OCI-LY3 (cell line): ENCODE measurements around the gene ARL4D.
A peak's percentile ranks its signal among the peaks of the same experiment; 100 is the strongest.

Experiments used
- H2AFZ ChIP-seq: fragments of 200-600, 300-600 bp; shearing (Covaris generic); 2 replicates; pipeline ENCODE4 v1.6.0; 2014; ENCODE audit warnings: antibody characterized with exemption, low read depth, low read length
- H3K27ac ChIP-seq: fragments of 200-600, 300-600 bp; sonication (generic); 2 replicates; pipeline ENCODE4 v1.5.1; 2014; ENCODE audit warnings: mild to moderate bottlenecking, low read length, moderate library complexity, mixed read lengths
- H3K27me3 ChIP-seq: fragments of 200-600, 300-600 bp; sonication (generic); 2 replicates; pipeline ENCODE4 v1.6.1; 2014; ENCODE audit warnings: low read depth, low read length, mixed read lengths
- H3K36me3 ChIP-seq: fragments of 200-600, 300-600 bp; sonication (generic); replicated peaks from 2 replicates; pipeline ENCODE3; 2014; ENCODE audit warnings: low read depth, low read length, mixed read lengths
- H3K4me1 ChIP-seq: fragments of 300-600, 200-600 bp; sonication (generic); 2 replicates; pipeline ENCODE4 v1.6.1; 2014; ENCODE audit warnings: low read length, mixed read lengths
- H3K4me2 ChIP-seq: fragments of 200-600, 300-600 bp; sonication (generic); 2 replicates; pipeline ENCODE4 v1.6.1; 2014; ENCODE audit warnings: low read length, mixed read lengths
- H3K4me3 ChIP-seq: fragments of 300-600, 200-600 bp; sonication (generic); 2 replicates; pipeline ENCODE4 v1.5.1; 2014; ENCODE audit warnings: antibody characterized with exemption, mild to moderate bottlenecking, low read length, moderate library complexity
- H3K79me2 ChIP-seq: fragments of 300-600, 200-600 bp; shearing (Covaris generic); 2 replicates; pipeline ENCODE4 v1.6.1; 2014; ENCODE audit warnings: mild to moderate bottlenecking, low read length, mixed read lengths
- H3K9ac ChIP-seq: fragments of 300-600, 200-600 bp; shearing (Covaris generic); 2 replicates; pipeline ENCODE4 v1.6.0; 2014; ENCODE audit warnings: mild to moderate bottlenecking, low read length, moderate library complexity
- H3K9me3 ChIP-seq: fragments of 200-600, 300-600 bp; shearing (Covaris generic); 2 replicates; pipeline ENCODE4 v1.6.1; 2014; ENCODE audit warnings: low read length, mixed read lengths; ENCODE audit not compliant: insufficient read depth
- H4K20me1 ChIP-seq: fragments of 200-600, 300-600 bp; sonication (generic); 2 replicates; pipeline ENCODE4 v1.6.1; 2016; ENCODE audit warnings: low read length, mixed read lengths; ENCODE audit not compliant: insufficient read depth
- EZH2phosphoT487 ChIP-seq: fragments of 200-600 bp; shearing (Covaris generic); IDR thresholded peaks from 2 replicates; pipeline ENCODE4 v1.6.1; 2018; ENCODE audit warnings: antibody characterized with exemption, mixed run types, low read depth
- TF ChIP-seq, protein P1 (sequence below): fragments of 200-600, 300-600 bp; sonication (generic); IDR thresholded peaks from 2 replicates; pipeline ENCODE4 v1.5.1; 2014; ENCODE audit warnings: antibody characterized with exemption, low read length, low read depth

ARL4D gene

DNA sequence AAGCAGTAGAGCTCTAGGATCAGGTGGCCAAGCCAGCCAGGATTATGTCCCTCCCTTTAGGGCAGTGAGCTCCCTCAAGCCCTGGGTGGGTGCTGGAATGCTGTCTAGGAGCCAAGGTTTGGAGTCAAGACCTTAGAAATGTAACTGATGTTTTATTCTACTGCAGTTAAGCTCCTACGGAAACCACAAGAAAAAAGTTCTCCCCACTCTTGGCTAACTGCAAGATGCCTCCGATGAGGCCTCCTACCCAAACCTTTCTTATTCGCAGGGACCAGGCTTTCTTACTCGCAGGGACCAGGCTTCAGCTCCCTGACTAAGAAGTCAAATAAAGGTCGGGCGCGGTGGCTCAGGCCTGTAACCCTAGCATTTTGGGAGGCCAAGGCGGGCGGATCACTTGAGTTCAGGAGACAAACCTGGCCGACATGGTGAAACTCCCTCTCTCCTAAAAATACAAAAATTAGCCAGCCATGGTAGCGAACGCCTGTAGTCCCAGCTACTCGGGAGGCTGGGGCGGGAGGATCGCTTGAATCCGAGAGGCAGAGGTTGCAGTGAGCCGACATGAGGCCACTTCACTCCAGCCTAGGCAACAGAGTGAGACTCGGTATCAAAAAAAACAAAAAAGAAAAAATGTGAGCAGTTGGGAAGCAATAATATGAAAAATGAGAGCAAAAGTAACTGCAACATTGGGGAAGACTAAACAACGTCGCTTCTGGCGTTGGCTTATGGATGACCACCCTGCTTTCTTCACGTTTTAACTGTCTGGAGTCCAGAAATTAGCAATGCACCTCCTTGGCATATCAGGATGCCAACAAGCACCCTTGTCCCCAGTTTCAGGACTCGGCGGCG lies 31.7 kb upstream of the ARL4D start:
- peak overlapping the region; percentile 68; the same call in 1 of the 2 replicates for H3K27ac ChIP-seq
- peak overlapping the region; percentile 77 for H3K4me2 ChIP-seq
- H3K9ac ChIP-seq: peak overlapping the region; percentile 71
- H3K36me3 ChIP-seq: no peaks in the 10 kb centered on the region
- H3K27me3 ChIP-seq: peaks cover 8% of the 10 kb centered on the region
- H3K4me3 ChIP-seq: peak overlapping the region; percentile 77
- TF ChIP-seq EZH2phosphoT487: no peak
- TF ChIP-seq, protein P1, sequence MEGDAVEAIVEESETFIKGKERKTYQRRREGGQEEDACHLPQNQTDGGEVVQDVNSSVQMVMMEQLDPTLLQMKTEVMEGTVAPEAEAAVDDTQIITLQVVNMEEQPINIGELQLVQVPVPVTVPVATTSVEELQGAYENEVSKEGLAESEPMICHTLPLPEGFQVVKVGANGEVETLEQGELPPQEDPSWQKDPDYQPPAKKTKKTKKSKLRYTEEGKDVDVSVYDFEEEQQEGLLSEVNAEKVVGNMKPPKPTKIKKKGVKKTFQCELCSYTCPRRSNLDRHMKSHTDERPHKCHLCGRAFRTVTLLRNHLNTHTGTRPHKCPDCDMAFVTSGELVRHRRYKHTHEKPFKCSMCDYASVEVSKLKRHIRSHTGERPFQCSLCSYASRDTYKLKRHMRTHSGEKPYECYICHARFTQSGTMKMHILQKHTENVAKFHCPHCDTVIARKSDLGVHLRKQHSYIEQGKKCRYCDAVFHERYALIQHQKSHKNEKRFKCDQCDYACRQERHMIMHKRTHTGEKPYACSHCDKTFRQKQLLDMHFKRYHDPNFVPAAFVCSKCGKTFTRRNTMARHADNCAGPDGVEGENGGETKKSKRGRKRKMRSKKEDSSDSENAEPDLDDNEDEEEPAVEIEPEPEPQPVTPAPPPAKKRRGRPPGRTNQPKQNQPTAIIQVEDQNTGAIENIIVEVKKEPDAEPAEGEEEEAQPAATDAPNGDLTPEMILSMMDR: no peak
- H4K20me1 ChIP-seq: no peaks in the 10 kb centered on the region
- H3K79me2 ChIP-seq: no peaks in the 10 kb centered on the region
- H2AFZ ChIP-seq: no peak overlapping the region
- no peaks in the 10 kb centered on the region for H3K9me3 ChIP-seq
- H3K4me1 ChIP-seq: peaks cover 28% of the 10 kb centered on the region

DNA sequence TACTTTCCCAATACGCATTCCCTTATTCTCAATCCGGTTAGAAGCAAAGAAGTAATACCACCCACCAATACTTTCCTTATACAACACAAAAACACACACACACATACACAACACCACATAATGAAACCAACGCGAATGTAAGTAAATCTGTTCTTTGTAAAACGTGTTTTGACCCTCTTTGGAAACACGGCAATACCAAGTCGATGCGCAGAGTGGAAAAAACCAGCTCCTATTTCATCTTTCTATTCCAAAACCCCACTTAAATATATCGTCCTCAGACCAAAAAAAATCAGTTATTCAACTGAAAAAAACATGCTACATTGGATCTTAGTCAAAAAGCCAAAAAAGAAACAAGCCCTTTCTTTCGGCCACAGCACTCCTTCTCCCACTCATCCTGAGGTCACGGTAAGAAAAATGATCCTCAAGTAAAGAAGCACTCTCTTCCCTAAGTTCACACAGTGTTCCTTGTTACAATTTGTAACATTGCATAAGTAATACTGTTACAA lies 31.0 kb upstream of the ARL4D start:
- Histone ChIP-seq H3K79me2 (no peaks in the 10 kb centered on the region), H3K9ac (peak overlapping the region; percentile 71), H2AFZ (peak overlapping the region; percentile 47; the same call in 1 of the 2 replicates), H3K27ac (peak overlapping the region; percentile 68), H3K4me2 (peak overlapping the region; percentile 77), H3K27me3 (peaks cover 8% of the 10 kb centered on the region), H3K4me1 (peaks cover 31% of the 10 kb centered on the region), H3K4me3 (peak overlapping the region; percentile 77), H3K9me3 (no peaks in the 10 kb centered on the region), H4K20me1 (no peaks in the 10 kb centered on the region), H3K36me3 (no peaks in the 10 kb centered on the region)
- TF ChIP-seq EZH2phosphoT487: no peak
- TF ChIP-seq, protein P1: no peak

DNA sequence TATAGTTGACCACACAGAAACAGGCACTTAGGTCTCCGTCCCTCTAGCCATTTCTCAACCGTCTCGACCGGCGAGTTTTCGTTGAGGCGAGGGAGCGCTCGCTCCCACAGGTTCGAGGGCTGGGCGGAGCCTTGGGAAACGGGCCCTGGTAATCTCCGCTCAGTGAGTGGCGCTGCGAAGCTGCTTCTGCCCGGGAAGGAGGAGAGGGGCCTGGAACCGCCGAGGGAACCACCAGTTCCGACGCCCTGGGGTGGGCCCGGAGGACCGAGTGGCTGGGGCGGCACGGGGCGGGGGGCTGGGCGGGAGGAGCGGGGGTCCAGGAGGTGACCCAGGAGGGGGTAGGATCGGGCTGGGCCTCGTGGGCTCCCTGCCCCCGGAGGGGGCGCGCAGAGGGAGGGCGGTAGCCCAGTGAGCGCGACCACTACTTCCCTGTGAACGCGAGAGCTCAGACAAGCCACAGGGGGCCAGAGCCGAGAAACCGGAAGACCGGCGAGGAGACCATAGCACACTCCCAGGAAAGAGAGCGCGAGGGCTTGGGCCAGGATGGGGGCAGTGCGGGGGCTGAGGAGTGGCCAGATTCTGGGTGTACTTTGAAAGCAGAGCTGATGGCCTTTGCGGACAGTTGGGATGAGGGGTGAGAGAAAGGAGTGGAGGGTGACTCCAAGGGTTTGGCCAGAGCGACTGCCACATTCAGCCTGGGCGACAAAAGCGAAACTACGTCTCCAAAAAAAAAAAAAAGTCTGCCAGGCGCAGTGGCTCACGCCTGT lies 29.9 kb upstream of the ARL4D start:
- H3K9me3 ChIP-seq: no peaks in the 10 kb centered on the region
- H3K9ac ChIP-seq: peak overlapping the region; percentile 71
- no peaks in the 10 kb centered on the region for H4K20me1 ChIP-seq
- H2AFZ ChIP-seq: peak overlapping the region; percentile 60; the same call in 1 of the 2 replicates
- peak overlapping the region; percentile 77 for H3K4me3 ChIP-seq
- H3K79me2 ChIP-seq: no peaks in the 10 kb centered on the region
- peak overlapping the region; percentile 77 for H3K4me2 ChIP-seq
- peaks cover 13% of the 10 kb centered on the region for H3K27me3 ChIP-seq
- H3K4me1 ChIP-seq: peaks cover 37% of the 10 kb centered on the region
- TF ChIP-seq EZH2phosphoT487: no peak
- TF ChIP-seq, protein P1: no peak; the same call in 1 of the 2 replicates
- H3K36me3 ChIP-seq: no peaks in the 10 kb centered on the region
- H3K27ac ChIP-seq: peak overlapping the region; percentile 68

DNA sequence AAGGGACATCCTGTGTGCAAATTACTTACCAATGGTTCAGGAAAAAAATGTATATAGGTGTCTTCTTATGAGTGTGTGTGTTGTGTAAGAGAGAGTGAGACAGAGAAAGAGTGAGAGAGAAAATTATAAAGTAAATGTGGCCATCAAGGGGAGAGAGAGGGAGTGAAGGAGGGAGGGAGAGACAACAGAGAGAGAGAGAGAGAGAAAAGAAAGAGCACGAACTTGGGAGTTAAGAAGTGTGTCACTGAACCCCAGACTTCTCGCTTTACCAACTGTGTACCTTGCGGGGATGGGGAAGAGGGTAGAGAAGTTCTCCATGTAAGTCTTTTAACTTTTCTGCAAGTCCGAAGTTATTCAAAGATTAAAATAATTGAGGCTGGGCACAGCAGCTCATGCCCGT lies 28.8 kb upstream of the ARL4D start:
- Histone ChIP-seq H3K27ac (no peak overlapping the region), H2AFZ (no peak overlapping the region)

More for the DNA sequence above, 28.8 kb upstream of the ARL4D start:
- Histone ChIP-seq H3K79me2 (no peaks in the 10 kb centered on the region), H3K4me3 (no peak overlapping the region), H3K4me1 (peaks cover 37% of the 10 kb centered on the region), H3K9me3 (no peaks in the 10 kb centered on the region), H3K9ac (no peak overlapping the region), H3K4me2 (no peak overlapping the region), H3K27me3 (peaks cover 17% of the 10 kb centered on the region), H4K20me1 (no peaks in the 10 kb centered on the region), H3K36me3 (no peaks in the 10 kb centered on the region)
- TF ChIP-seq, protein P1: no peak
- TF ChIP-seq EZH2phosphoT487: no peak
